Umbilical cord (tissue), 2 donors: ENCODE results near the gene LRFN2. TPM values are rescaled to one million over a fixed set of nuclear protein-coding genes. Genes with fewer than 3 reads are reported as not detected.

Experiments
- DNase-seq: peaks from one replicate; pipeline ENCODE4 v3.0.0-alpha.2; 2015; ENCODE audit warnings: low spot score
- total RNA-seq: library from RNA; depleted of rRNA; stranded (reverse); fragments of >200 nt; gene quantifications from one replicate; pipeline ENCODE4 v1.2.3, GENCODE V29; 2014; ENCODE audit warnings: low replicate concordance; ENCODE audit not compliant: insufficient read depth

Gene LRFN2
- total RNA-seq, 1 donor from 2014 or later: 1.9 TPM

DNA sequence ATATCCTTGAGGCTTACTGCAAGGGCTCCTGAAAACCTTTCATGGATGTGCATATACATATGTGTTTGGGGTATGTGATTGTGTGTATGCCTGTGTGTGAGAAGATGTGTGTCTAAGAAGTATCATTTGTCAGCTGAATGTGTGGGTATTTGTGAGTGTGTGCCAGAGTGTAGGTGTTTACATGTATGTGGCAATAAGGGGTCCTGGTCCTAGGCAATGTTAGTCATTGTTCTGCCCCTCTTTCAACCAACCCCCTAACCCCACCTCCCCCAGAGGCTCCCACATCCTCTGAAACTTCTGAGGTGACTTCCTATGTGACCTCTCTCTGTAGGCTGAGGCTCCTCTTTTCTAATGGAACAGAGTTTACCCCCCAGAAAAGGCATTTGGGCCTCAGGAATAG, 186.4 kb downstream of the LRFN2 start:
- DNase-seq: no peak

DNA sequence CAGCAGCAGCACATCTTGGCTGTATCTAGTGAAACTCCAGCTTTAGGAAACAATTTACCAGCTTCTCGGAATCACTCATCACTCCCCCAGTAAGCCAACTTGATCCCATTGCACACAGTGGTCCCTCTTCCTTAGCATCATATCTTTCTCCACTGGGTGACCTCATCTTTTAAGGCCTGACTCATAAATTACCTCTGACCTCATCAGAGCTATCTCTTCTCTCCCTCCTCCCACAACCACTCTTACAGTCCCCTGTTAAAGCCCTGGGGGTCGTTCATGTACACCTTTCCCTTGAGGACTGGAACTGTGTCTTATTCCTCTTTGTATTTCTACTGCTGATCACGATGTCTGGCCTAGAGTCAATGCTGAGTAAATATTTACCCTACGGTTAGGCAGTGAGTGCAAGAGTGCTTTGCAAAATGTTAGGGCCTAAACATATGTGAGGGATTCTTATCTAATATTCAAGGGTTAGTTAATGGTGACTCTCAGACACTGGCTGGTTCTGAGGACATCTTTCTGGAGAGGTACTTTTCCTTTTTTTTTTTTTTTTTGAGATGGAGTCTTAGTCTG, 187.2 kb downstream of the LRFN2 start:
- peak; percentile 44 for DNase-seq

- DNase-seq: no peak
Measured at GRCh38 chr6:40398810-40399477, 188.2 kb downstream of the LRFN2 start.

GRCh38 chr6:40398034-40398691, 189.0 kb downstream of the LRFN2 start:
- no peak for DNase-seq

DNA sequence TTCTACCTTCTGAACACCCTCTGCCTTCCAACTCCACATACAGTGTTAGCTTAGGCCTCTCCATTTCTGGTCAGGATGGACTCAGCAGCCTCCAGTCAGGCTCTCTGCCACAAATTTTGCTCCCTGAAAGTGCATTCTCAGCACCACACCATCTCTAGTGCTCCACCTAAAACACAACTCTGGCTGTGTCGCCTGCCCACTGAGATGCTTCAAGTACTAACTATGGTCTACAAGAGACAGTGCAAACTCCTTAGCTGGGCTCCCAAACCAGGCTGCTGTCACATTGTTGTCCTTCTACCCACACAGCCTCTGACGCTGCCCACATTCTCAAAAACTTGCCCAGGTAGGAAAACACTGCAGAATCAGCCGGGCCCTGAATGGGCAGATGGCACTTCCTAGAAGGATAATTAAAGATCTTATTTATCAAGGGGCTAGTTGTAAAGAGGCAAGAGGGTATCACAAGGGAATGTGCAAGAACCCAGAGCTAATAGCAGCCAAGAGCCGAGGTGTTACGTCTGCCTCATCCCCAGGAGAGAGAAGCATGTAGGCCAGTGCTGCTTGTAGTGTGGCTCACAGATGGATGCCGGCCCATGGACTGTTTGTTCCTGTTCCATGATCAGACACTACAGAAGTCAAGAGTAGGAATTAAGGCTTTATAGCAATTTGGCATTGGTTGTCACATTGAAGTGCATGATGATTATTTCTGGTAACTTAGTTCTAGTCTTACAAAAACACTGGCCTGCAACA, 189.7 kb downstream of the LRFN2 start:
- no peak for DNase-seq

- DNase-seq: no peak
Measured at GRCh38 chr6:40395698-40396076, 191.5 kb downstream of the LRFN2 start.

GRCh38 chr6:40395066-40395697, 192.0 kb downstream of the LRFN2 start:
- DNase-seq: no peak

- DNase-seq: no peak
Measured at GRCh38 chr6:40394381-40394780, 192.8 kb downstream of the LRFN2 start.

GRCh38 chr6:40393641-40394040, 193.5 kb downstream of the LRFN2 start:
- DNase-seq: no peak

GRCh38 chr6:40392589-40392988, 194.6 kb downstream of the LRFN2 start:
- DNase-seq: no peak

DNA sequence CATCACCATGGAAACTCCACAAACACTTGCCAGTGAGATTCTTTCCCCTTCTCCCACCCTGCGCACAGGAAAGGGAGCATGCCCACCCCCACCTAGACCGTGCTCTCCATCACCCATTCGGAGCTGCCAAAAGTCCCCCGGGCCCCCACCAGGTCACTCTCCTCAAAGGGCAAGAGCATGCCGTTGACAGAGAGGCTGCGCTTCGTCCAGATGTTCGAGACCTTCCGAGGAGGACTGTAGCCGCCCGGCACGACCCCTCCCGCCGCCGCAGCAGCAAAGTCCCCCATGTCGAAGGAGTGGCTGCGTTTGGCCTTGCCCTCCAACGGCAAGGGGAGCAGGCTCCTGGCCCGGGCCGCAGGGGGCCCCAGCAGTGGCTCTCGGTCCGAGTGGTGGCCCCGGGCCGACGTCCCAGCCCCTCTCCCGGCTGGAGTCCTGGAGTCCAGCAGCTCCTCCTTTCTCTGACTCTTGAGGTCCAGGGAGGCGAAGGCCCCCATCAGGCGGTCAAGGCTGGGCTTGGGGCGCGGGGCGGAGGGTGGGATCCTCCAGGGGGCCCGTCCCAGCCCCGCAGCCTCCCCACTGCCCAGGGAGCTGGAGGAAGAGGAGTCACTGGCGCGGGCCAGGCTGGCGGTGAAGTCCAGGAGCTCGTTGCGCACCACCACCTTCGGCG, 195.2 kb downstream of the LRFN2 start:
- no peak for DNase-seq

GRCh38 chr6:40391086-40391485, 196.1 kb downstream of the LRFN2 start:
- no peak for DNase-seq

GRCh38 chr6:40390144-40390800, 196.9 kb downstream of the LRFN2 start:
- DNase-seq: no peak

DNA sequence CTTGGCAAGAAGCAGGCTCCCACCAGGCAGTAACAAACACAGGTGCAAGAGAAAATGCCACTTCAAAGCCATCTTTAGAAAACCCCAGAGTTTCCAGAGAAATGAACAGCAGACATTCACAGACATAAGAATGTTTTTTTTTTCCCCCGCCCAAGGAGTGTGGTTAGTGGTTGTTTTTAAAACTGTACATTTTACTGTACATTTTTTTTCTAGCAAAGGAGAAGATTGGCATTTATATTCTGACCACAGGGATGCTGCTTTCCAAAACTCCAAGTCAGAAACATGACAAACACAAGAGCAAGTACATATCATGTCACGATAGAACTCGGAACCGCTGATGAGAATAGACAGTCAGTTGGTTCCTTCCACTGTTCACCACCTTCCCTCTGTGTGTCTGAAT, 197.9 kb downstream of the LRFN2 start:
- no peak for DNase-seq

DNA sequence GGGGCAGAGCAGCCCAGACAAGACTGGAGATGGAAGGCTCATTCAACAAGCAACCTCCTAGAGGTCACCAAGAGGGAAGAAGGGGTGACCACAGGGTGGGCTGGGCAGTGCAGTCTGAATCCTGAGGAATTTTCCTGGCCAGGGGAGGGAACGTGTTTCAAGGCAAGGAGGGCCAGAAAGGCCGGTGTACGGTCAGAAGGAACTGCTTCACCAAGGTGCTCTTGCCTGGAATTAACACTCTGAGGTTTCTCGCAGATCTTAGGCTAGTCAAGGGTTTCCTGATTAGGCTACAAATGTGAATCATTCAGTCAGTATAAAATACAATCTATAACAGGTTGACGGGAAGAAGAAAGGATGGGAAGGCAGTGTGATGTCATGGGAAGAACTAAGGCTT, 199.3 kb downstream of the LRFN2 start:
- DNase-seq: no peak

- DNase-seq: no peak
Measured at GRCh38 chr6:40387127-40387870, 199.9 kb downstream of the LRFN2 start.

- no peak for DNase-seq
Measured at GRCh38 chr6:40386200-40386599, 201.0 kb downstream of the LRFN2 start.

DNA sequence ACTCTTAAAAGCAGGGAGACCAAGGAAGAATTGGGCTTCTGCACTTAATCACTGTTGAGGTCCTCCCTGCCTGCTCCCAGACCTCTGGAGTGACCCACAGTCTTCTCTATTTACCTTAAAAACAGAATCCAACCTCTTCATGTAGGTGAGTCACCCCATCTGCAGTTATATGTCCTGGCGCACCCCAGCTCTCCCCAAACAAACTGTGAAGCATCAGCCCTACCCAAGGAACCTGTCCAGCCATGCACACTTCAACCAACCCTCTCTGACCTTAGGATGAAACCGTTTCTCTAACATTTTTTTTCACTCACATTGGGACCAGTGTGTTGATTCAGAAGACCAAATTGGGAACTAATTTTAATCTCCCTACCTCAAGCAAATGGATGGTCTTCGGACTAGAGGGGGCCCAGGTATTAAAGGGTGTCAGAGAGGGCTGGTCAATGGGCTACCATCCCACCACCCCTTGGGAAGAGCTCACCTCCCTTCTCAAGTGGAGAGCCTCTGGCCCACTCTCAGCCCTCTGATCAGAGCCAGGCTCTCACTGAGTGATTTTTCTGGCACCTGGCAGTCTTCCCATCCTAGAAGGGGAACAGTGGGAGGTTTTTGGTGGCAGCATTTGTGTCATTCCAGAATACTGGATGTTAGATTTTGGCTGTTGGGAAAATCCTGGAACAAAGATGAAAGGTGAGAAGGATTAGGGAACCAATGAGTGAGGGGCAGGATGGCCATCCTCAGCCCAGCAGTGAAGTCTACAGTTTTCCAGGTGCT, 203.6 kb downstream of the LRFN2 start:
- no peak for DNase-seq

GRCh38 chr6:40380271-40380670, 206.9 kb downstream of the LRFN2 start:
- DNase-seq: no peak
